OCI-LY7 (cell line): ENCODE data around the gene KRTAP19-1. TPM values are rescaled to one million over a fixed set of nuclear protein-coding genes. Genes with fewer than 3 reads are reported as not detected.

Source experiments
- BruUV-seq: library from RNA; stranded (reverse); fragments of 400-500 nt; replicated peaks from 2 replicates; lab custom pipeline; 2021; lab: Mats Ljungman, UMichigan
- CTCF ChIA-PET: fragments of 300-600 bp; sonication (Branson Sonifier 250); formaldehyde crosslinking; loops from one replicate; lab custom pipeline; 2022; ENCODE audit warnings: antibody characterized with exemption; ENCODE audit not compliant: unreplicated experiment; lab: Charles Lee
- POLR2A ChIA-PET: fragments of 300-600 bp; sonication (Branson Sonifier 250); formaldehyde crosslinking; loops from one replicate; lab custom pipeline; 2022; ENCODE audit warnings: antibody characterized with exemption; lab: Charles Lee
- DNase-seq: peaks from one replicate; pipeline ENCODE4 v3.0.0-alpha.2; 2015; ENCODE audit warnings: low spot score
- H2AFZ ChIP-seq: fragments of 200-600 bp; sonication (generic), shearing (Covaris generic); 2 replicates; pipeline ENCODE4 v1.6.1; 2014; ENCODE audit warnings: mild to moderate bottlenecking, antibody characterized with exemption, low read length, moderate library complexity
- H3K27ac ChIP-seq: fragments of 200-600 bp; sonication (generic); 2 replicates; pipeline ENCODE4 v1.5.1; 2014; ENCODE audit warnings: mixed run types, low read depth, mild to moderate bottlenecking, moderate library complexity, low read length, inconsistent platforms; ENCODE audit not compliant: poor library complexity, severe bottlenecking
- H3K36me3 ChIP-seq: fragments of 200-600 bp; sonication (generic); 2 replicates; pipeline ENCODE4 v1.6.1; 2014; ENCODE audit warnings: mild to moderate bottlenecking, antibody characterized with exemption, low read length, moderate library complexity, mixed read lengths; ENCODE audit not compliant: insufficient read depth
- H3K4me1 ChIP-seq: fragments of 200-600 bp; sonication (generic); 2 replicates; pipeline ENCODE4 v1.5.1; 2014; ENCODE audit warnings: mild to moderate bottlenecking, low read length; ENCODE audit not compliant: insufficient read depth, poor library complexity, severe bottlenecking
- H3K4me2 ChIP-seq: fragments of 200-600 bp; sonication (generic); 2 replicates; pipeline ENCODE4 v1.6.1; 2014; ENCODE audit warnings: mild to moderate bottlenecking, low read length
- H3K4me3 ChIP-seq: fragments of 200-600 bp; sonication (generic); 2 replicates; pipeline ENCODE4 v1.5.1; 2014; ENCODE audit warnings: mild to moderate bottlenecking, low read depth, low read length; ENCODE audit not compliant: poor library complexity, severe bottlenecking
- H3K79me2 ChIP-seq: fragments of 200-600 bp; sonication (generic); 2 replicates; pipeline ENCODE4 v1.6.1; 2016; ENCODE audit warnings: low read depth, mild to moderate bottlenecking, low read length, moderate library complexity, mixed read lengths; ENCODE audit not compliant: insufficient read depth
- H3K9me2 ChIP-seq: fragments of 200-600 bp; sonication (generic); 2 replicates; pipeline ENCODE4 v1.6.1; 2016; ENCODE audit warnings: mild to moderate bottlenecking, low read length, mixed read lengths; ENCODE audit not compliant: insufficient read depth
- H3K9me3 ChIP-seq: fragments of 200-600 bp; sonication (generic); 2 replicates; pipeline ENCODE4 v1.6.1; 2014; ENCODE audit warnings: mild to moderate bottlenecking, mixed run types, low read length, mixed read lengths
- H4K20me1 ChIP-seq: fragments of 200-600 bp; sonication (generic); 2 replicates; pipeline ENCODE4 v1.6.1; 2014; ENCODE audit warnings: mild to moderate bottlenecking, antibody characterized with exemption, low read length, moderate library complexity, mixed read lengths; ENCODE audit not compliant: insufficient read depth
- EZH2phosphoT487 ChIP-seq: fragments of 200-600 bp; sonication (generic); IDR thresholded peaks from 2 replicates; pipeline ENCODE4 v1.6.1; 2018; ENCODE audit warnings: low read depth, borderline replicate concordance, mild to moderate bottlenecking, mixed run types, antibody characterized with exemption, low read length, moderate library complexity, mixed read lengths
- intact Hi-C: fragments of 100-400 bp; cut with micrococcal nuclease; formaldehyde crosslinking; loops from one replicate; pipeline ENCODE4 v1.10.0; 2022; ENCODE audit not compliant: unreplicated experiment
- total RNA-seq, 2 experiments: library from RNA; depleted of rRNA in 1 of 2; stranded (reverse); fragments of >200 nt in 1 of 2; shearing (Covaris generic) in 1 of 2; gene quantifications; 2 replicates each; pipeline ENCODE4 v1.2.3, GENCODE V29; 2014 to 2022
- TF ChIP-seq, protein P1 (sequence below): fragments of 200-600 bp; sonication (generic); conservative IDR thresholded peaks from 2 replicates; pipeline ENCODE4 v1.5.1; 2014; ENCODE audit warnings: mild to moderate bottlenecking, antibody characterized with exemption, low read length, moderate library complexity, mixed read lengths

Gene KRTAP19-1
- total RNA-seq, 2 experiments from 2014 or later = not detected

DNA sequence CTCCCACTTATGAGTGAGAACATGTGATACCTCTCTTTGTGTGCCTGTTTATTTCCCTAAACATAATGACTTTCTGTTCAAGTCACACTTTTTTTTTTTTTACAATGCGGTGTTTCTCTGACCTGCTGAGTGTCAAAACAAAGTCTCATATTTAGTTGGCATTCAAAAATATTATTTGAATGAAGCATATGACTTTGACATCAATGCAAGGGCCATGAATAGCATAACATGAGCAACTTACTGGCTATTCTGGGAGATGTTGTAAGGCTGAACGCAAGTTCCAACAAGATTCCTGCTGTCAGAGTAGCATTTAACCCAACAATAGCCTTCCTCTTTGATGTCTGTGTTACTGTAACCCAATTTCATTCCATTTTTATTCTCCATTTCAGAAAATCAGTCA is 2.0 kb upstream of the KRTAP19-1 start:
- no peak for DNase-seq
- no peaks in the 10 kb centered on the region for H3K79me2 ChIP-seq
- H3K9me2 ChIP-seq = no peaks in the 10 kb centered on the region
- H4K20me1 ChIP-seq = no peaks in the 10 kb centered on the region
- ChIA-PET POLR2A (no interaction called here), CTCF (no interaction called here)
- peaks cover 8% of the 10 kb centered on the region; the same call in 1 of the 2 replicates for H3K9me3 ChIP-seq
- H3K4me2 ChIP-seq = no peak overlapping the region
- BruUV-seq = no TSS peak
- intact Hi-C loops = no loop called here
- no peak overlapping the region for H3K27ac ChIP-seq
- TF ChIP-seq, protein P1, sequence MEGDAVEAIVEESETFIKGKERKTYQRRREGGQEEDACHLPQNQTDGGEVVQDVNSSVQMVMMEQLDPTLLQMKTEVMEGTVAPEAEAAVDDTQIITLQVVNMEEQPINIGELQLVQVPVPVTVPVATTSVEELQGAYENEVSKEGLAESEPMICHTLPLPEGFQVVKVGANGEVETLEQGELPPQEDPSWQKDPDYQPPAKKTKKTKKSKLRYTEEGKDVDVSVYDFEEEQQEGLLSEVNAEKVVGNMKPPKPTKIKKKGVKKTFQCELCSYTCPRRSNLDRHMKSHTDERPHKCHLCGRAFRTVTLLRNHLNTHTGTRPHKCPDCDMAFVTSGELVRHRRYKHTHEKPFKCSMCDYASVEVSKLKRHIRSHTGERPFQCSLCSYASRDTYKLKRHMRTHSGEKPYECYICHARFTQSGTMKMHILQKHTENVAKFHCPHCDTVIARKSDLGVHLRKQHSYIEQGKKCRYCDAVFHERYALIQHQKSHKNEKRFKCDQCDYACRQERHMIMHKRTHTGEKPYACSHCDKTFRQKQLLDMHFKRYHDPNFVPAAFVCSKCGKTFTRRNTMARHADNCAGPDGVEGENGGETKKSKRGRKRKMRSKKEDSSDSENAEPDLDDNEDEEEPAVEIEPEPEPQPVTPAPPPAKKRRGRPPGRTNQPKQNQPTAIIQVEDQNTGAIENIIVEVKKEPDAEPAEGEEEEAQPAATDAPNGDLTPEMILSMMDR = no peak
- TF ChIP-seq EZH2phosphoT487 = no peak
- no peaks in the 10 kb centered on the region for H3K4me1 ChIP-seq
- no peak overlapping the region for H2AFZ ChIP-seq
- no peak overlapping the region for H3K4me3 ChIP-seq
- H3K36me3 ChIP-seq = no peaks in the 10 kb centered on the region

- no peaks in the 10 kb centered on the region for H3K4me1 ChIP-seq
- DNase-seq = no peak
- no peaks in the 10 kb centered on the region for H3K79me2 ChIP-seq
- no peaks in the 10 kb centered on the region for H3K9me2 ChIP-seq
- H3K4me3 ChIP-seq = no peak overlapping the region
- no peaks in the 10 kb centered on the region for H4K20me1 ChIP-seq
- intact Hi-C loops = no loop called here
- CTCF ChIA-PET = no interaction called here
- H2AFZ ChIP-seq = no peak overlapping the region
- H3K9me3 ChIP-seq = no peaks in the 10 kb centered on the region
- POLR2A ChIA-PET = interaction anchor here (0.5 kb wide), 1 partner anchor 890 kb away, joined by 3 read pairs; no protein-coding TSS in a partner anchor
- no peak overlapping the region for H3K27ac ChIP-seq
- TF ChIP-seq EZH2phosphoT487 = no peak
- no peak overlapping the region for H3K4me2 ChIP-seq
- no TSS peak for BruUV-seq
- no peaks in the 10 kb centered on the region for H3K36me3 ChIP-seq
These were observed 908 bp downstream of the KRTAP19-1 start for GRCh38 chr21:30479259-30479658.

- no TSS peak for BruUV-seq
- POLR2A ChIA-PET = no interaction called here
- Histone ChIP-seq H4K20me1 (no peaks in the 10 kb centered on the region), H3K79me2 (no peaks in the 10 kb centered on the region), H3K27ac (no peak overlapping the region), H3K9me2 (no peaks in the 10 kb centered on the region), H3K4me3 (no peak overlapping the region), H3K4me2 (no peak overlapping the region), H3K9me3 (no peaks in the 10 kb centered on the region), H2AFZ (no peak overlapping the region), H3K4me1 (no peaks in the 10 kb centered on the region), H3K36me3 (no peaks in the 10 kb centered on the region)
- CTCF ChIA-PET = no interaction called here
- no peak for DNase-seq
- intact Hi-C loops = no loop called here
- no peak for TF ChIP-seq EZH2phosphoT487
- TF ChIP-seq, protein P1 = no peak
These were observed 2.2 kb downstream of the KRTAP19-1 start for GRCh38 chr21:30478004-30478403.
